CD4-positive, alpha-beta T cell treated with Interleukin-2 at 100 ng/mL for 4 hours (primary cell): ENCODE data around the gene FLNB.
"Not testable (repeated sequence)": the region's sequence is repeated elsewhere in the genome, so short reads cannot be mapped to it uniquely, and the experiment has no call there.

Experiments used
- DNase-seq: peaks from one replicate; pipeline ENCODE4 v3.0.0-alpha.2; 2020; ENCODE audit warnings: low spot score

The FLNB gene

DNA sequence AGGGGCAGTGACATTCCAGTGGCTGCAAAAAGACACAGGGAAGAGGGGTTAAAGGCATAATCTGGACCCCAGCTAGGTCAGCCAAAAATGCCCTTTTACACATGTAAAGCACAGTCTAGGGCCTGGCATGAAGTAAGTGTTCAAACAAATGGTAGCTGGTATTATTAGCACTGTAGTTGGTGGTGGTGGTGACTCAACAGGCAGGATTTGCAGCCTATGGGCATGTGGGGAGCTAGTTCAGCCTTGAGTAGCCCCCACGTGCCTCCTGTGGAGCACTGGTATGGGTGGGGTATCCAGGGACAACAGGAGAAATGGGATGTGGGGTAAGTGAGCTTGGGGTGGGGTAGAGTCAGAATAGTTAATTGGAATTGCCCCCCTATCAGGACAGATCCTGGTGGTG is 175.0 kb downstream of the FLNB start:
- no peak for DNase-seq

DNA sequence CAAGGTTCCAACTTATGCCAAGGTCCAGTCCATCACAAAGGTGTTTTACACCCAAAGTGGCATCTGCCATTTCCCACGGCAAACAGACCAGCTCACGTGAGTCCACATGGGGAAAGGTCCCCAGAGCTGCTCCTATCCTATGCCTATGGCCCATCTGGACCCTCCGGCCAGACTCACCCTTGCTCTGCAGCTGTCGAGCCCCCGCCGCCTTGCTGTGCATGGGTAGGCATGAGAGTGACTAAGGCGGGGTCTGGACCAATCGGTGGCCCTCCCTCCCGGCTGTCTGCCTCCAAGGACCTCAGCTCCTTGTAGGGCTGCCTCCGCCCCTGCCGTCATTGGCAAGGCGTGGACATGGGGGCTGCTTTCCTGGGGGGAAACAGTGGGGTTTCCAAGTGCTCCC is 175.7 kb downstream of the FLNB start:
- DNase-seq: no peak

DNA sequence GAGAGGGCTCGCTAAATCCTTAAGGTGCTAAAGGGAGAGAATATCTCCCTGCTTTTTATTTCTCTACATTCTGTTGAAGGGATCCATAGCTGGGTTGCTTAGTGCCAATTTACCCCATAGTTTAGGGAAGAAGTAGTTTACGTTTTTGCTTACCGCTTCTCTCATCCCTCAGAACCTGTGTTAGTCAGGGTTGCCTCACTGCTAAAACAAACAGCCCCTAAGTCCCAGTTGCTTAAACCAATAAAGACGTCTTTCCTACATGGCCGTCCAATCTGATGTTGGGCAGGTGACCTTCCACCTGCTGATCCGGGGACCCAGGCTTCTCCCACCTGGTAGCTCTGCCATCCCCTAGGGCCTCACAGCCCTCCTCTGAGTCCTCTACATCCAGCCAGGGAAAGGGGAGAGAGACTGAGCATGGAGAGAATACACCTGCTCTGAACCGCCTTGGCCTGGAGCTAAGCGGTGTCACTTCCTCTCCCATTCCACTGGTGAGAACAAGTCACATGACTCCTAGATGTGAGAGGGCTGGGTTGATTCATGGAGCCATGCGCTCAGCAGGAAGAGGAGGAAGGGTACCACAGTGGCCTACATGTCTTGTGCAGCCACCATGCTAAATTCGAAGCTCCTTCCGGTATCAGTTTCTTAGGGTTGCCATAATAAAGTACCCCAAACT is 176.2 kb downstream of the FLNB start:
- DNase-seq: no peak

DNA sequence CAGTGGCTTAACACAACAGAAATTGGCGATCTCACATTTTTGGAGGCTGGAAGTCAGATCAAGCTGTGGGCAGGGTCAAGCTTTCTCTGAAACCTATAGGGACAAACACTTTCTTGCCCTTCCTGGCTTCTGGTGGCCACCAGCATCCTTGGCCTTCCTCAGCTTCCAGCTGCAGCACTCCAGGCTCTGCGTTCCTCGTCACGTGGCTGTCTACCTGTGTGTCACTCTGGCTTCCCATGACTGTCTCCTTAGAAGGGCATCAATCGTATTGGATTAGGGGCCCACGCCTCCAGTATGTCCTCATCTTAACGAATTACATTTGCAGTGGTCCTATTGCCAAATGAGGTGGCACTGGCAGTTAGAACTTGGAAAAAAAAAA is 176.7 kb downstream of the FLNB start:
- no peak for DNase-seq

DNA sequence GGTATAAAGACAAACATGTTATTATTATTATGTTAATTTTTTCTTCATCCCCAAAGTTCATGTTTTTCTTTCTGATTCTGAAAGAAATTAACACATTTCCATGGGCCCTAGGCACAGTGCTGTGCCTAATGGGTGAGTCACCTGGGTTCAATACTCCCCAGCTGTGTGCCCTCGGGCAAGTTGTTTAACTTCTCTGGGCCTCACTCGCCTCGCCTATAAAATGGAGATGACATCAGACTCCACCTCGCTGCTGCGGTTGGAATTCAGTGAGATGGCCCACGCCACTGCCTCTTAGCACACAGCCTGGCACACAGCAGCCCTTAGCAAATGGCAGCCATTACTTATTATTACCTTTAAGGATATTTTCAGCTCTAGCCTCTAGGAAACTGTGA is 179.9 kb downstream of the FLNB start:
- no peak for DNase-seq

DNA sequence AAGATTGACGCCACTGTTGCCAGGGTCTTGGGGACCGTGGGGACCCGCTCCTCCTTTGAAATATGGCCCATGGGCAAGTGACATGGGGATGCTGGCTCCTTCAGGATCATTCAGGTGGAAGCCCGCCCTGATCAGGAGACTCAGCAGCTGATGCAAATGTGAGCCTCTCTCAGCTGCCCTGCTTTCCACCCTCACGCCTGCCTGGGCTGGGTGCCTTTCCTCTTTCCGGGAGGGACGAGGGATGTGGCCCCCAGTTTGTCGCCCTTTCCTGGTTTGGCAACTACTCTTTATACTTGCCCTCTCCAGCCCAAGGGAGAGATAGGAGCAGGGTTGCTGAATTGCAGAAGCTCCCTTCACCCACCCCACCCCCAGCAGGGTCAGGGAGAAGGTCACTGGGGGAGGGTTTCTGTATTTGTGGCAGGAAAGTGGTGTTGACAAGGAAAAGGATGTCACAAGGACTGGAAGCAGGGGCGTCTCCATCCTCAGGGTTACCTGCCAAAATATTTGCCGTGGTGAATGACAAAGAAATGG is 180.8 kb downstream of the FLNB start:
- no peak for DNase-seq

DNA sequence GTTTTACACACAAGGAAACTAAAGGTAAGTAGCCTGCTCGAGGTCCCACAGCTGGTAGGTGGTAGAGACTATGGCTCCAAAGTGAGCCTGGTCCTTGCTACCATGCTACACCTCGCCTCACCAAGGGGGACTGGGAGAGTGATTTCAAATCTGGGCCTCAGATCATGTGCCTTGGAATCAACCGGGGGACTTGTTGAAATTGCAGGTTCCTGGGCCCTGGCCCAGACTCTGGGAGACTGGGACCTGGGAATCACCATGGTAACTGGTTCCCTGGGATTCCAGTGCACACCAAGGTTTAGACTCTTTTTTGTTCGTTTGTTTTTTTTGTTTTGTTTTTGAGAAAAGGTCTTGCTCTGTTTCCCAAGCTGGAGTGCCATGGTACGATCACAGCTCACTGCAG is 181.5 kb downstream of the FLNB start:
- DNase-seq: no peak

DNA sequence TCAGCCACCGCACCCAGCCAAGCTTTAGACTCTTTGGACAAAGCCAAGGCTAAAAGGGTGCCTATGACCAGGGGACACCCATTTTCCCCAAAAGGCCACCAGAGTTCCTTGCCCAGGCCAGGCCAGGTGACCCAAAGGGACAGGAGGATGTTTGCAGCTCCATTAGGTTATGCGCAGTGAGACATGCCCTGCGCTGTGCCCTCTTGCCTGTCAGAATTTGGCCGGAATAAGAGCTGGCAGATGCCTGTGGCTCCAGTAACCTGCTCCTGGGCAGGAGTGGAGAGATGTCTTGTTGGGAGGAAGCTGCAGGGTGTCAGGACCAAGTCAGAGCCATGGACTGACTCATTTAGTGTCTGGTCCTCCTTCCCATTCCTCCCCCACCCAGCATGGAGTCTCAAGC is 182.1 kb downstream of the FLNB start:
- no peak for DNase-seq

DNA sequence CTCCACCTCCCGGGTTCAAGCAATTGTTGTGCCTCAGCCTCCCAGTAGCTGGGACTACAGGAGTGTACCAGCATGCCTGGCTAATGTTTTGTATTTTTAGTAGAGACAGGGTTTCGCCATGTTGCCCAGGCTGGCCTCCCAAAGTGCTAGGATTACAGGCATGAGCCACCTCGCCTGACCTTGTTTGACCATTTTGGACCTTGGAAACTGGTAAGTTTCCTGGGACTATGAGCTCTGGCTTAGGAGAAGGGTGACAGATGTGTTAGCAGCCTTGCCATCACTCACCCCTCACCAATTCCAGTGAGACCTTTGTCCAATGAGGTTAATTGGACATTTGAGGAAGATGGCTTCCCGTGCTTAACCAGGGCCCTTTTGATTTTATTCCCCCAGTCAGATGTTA is 182.7 kb downstream of the FLNB start:
- no peak for DNase-seq

DNA sequence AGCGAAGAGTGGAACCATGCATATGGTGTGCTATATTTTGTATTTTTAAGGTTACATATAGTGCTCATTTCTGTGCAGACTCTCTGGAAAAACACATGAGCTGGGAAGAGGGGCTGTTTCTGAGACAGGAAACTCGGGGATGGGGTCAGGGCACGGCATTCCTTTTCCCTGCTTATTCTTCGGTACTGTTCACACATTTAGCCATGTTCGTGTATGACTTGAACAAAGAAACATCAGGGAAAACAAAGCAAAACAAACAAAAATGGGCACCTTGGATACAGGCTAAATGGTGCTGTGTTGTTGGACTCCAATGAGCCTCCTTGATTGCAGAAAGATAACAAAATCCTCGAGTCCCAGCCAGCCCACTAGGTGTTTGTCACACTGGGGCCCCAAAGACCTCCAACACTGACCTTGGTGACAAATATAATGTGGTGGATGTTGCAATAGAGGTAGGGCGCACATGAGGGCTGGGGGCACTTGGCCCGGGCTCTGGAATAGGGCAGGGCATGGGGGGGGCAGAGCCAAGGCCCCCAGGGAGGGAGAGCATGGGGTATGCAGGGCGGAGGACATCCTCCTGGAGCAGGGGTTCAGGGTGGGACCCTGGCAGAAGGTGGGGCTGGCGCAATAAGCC is 183.3 kb downstream of the FLNB start:
- no peak for DNase-seq

DNA sequence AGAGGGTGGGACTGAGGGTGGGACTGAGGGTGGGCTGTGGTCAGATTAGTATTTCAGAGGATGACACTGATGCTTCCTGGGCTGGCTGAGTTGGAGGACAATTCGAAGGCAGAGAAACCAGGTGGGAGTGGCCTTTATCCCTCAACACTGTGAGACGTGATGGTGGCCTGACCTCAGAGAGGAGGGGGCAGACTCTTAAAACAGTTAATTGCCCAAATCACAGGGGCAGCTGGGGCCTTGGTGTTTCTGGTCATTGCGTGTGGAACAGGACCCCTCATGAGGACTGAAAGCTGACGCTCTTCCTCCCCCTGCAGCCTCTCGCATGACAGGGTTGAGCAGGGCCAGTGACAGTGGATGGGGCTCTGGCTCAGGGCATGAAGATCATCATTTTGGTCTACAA is 183.8 kb downstream of the FLNB start:
- DNase-seq: no peak

DNA sequence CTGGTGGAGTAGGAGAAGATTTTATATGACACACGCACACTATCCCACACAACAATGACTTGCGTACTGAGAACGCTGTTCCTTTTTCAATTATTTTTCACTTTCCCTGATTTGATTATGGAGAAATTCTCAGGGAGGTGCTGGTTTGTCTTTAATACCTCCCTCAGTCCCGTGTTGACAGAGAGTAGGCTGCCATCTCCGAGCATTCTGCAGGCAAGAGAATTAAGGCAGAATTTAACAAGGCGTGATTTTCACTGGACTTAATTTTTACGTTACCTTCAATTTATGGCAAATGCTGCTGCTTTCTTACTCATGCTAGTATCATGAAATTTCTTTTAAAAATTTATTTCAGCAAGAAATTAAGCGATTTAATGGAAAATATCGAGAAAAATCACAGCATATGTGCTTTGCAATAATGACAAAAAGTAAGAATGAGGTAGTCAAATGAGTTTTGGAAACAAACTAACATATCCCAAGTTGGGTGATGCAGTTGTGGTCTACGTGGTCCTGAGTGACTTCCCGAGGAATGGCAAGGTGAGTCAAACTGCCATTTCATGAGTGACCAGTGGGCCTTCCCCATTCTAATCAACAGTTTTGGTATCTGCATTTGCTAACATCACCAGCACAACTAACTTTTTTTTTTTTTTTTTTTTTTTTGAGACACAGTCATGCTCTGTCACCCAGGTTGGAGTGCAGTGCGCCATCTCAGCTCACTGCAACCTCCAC is 185.6 kb downstream of the FLNB start:
- no peak for DNase-seq

DNA sequence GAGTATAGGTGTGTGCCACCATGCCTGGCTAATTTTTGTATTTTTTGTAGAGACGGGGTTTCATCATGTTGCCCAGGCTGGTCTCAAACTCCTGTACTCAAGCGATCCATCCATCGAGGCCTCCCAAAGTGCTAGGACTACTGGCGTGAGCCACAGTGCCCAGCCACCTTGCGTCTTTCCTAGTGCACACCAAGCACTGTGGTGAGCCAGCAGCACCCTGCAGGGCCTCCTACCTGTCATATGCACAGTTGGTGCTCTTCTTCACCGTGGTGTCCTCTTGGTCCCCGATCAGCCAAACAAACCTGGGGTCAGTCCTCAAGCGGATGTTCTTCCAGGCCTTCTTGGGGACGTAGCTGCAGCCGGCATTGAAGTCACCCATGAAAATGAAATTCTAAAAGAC is 189.4 kb downstream of the FLNB start:
- DNase-seq: no peak

DNA sequence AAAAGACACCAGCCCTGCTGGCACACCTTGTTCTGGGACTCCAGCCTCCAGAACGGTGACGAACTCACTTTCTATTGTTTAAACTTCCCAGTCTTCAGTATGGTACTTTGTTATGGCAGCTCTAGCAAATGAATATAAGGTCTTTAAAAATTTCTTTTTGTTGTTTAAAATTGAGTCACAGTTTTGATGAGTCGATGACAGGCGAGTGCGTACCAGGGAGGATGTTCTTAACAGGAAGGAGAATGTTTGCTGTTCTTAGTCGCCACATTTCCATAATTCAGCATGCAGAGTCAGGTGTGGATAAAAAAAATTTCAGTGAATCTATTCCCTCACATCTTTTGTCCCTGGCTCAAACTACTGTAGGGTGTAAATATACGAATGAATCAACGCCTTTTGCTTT is 190.1 kb downstream of the FLNB start:
- DNase-seq: no peak

DNA sequence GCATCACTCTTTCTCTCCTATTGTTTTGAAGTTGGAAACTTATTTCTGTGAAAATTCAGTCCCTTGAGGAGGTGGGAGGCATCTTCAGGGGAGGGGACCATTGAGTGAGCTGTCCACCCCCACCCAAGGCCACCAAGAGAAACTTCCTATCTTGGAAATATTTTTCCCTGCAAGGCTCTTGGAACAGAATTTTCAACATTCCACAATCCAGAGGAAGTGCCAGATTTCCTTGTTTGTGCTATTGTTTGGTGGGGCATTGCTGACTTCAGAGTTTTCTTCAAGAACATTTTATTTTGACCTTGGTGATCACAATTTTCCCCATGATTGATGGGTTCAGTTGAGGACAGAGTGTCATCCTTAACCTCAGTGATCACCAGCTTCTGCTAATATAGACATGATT is 190.6 kb downstream of the FLNB start:
- DNase-seq: no peak

DNA sequence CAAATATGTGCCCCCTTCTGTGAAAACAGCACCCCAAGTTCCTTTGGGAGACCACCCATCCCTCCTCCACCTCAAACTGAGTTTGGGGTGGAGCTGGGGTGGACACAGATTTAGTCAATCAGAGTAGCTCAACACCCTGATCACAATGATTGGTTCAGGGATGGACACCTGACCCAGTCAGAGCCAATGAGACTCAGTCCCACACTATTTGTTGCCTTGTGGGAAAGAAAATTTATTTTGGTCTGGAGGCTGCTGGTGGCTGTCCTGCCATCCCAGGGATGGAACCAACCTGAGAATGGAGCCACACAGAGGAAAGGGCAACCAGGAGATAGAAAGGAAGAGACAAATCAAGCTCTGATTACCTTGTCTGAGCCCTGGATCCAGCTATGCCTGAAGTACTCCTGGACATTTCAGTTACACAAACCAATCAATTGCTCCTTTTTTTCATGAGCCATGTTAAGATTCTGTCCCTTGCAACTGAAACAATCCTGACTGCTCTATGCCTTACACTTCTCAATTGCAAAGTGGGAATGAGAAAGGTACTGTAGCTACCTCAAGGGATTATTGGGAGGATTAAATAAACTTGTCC is 192.0 kb downstream of the FLNB start:
- no peak for DNase-seq

DNA sequence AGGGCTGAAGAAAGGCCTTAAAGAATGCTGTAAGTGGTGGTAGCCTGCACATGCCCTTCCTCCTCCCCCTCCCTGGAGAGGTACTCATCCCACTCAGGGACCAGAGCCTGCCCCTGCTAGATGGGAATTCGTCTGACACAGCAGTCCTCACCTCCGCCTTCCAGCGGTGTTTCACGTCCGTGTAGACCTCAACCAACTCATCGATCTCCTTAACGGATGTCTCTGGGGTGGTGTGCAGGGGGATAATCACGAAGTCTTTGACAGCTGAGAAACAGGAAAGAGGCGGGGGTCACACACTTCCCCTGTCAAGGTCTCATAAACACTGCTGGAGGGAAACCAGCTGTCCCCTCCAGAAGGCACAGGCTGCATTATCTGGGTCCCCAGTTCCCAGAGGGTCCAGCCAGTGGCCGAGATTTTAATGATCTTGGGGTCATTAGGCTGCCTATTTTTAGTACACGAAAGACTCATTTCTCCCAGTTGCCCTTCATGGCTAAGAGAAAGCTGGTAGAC is 192.7 kb downstream of the FLNB start:
- no peak for DNase-seq

DNA sequence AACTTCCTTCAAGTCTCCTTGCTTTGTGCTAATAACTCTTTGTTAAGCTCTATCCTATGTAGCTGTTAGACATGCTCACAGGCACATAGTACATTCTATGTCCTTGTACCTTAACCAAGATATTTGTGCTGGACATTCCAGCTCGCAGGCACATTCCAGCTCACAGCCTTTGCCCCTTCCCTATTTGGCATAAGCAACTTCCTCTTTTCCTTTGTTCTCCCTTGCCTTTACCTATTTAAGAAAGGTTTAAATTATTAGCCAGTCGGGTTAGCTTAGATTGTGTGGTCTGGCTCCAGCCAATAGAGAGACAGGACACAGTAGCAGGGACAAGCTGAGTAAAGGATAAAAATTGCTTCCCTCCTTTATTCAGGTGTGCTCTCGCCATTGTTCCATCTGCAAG is 193.2 kb downstream of the FLNB start:
- not testable (repeated sequence) for DNase-seq

DNA sequence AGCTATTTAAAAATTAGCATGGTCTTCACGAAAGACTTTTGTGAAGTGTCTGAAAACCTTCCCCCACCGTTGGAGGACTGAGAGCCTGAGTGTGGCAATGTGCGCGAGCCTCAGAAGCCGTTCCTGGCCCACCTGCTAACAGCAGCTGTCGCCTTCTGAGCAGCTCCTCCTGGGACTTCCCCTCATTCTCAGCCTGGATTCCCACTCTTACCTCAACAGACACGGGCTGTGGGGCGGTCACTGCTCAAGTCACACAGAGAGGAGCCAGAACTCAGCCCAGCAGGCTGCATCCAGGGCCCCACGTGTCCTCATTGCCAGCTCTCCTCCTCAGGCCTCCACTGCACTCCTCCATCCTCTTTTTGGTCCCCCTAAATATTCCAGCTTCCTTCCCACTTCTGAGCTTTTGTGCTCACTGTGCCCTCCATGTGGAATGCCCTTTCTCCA is 194.7 kb downstream of the FLNB start:
- no peak for DNase-seq

DNA sequence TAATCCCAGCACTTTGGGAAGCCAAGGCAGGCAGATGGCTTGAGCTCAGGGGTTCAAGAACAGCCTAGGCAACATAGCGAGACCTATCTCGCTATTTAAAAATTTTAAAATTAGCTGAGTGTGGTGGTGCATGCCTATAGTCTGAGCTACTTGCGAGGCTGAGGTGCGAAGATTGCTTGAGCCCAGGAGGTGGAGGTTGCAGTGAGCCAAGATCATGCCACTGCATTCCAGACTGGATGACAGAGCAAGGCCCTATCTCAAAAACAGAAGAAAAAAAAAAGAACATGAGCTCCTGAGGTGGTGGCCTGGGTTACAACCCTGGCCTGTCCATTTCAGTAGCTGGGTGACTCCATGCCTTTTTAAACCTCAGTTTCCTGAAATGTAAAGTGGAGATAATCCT is 195.3 kb downstream of the FLNB start:
- no peak for DNase-seq

DNA sequence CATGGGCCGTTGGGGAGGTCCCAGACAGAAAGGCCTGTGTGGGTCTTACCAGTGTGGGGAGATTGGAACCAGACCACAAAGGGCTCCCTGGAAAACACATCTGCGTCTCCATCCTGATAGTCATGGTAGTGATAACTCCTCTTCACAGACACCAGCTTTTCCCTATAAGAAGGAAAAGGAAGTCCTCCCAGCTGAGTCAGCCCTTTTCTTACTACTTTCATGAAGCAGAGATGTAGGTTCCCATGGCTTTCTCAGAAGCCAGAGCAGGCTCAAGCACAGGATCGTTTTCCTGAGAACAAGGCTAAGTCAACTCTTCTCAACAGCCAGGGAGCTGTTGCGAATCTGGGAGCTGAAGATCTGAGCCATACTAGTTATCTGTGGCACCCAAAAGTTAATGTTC is 196.5 kb downstream of the FLNB start:
- no peak for DNase-seq

DNA sequence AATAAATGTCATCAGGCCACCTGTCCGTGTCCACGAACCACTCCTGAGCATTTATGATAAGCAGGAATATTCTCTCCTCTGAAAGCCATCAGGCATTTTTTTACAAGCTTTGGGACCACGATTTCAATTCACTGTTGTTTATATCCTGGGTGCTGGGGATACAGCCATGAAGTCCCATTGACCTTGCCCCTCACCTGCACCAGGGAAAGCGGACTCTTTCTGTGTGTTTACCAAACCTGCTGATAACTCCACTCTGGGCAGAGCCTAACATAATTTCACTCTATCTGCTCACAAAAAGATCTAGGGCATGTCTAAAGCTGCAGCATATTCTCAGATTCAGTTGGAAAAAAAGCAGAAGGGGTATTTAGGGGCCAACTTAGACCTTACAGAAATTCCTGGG is 197.8 kb downstream of the FLNB start:
- no peak for DNase-seq
